Coronary artery (tissue), 2 donors: ENCODE data around the gene RBM28.

Experiments used
- DNase-seq: peaks from one replicate; pipeline ENCODE4 v3.0.0-alpha.2; 2017; ENCODE audit warnings: low spot score
- H3K27ac ChIP-seq, 2 donors: fragments of 200-600 bp; sonication (generic); one replicate each; pipeline ENCODE4 v1.5.1; 2016 to 2019
- H3K4me3 ChIP-seq: fragments of 200-600 bp; sonication (generic); 2 replicates; pipeline ENCODE4 v1.5.1; 2016; ENCODE audit warnings: mild to moderate bottlenecking, moderate library complexity
- CTCF ChIP-seq: fragments of 200-600 bp; sonication (generic); IDR thresholded peaks from one replicate; pipeline ENCODE4 v1.5.1; 2019; ENCODE audit warnings: antibody characterized with exemption

Gene RBM28

GRCh38 chr7:128350708-128351295 is 7.1 kb upstream of the RBM28 start:
- Histone ChIP-seq H3K4me3 (no peak overlapping the region), H3K27ac (no peak overlapping the region)
- no peak for DNase-seq
- TF ChIP-seq CTCF: no peak

DNA sequence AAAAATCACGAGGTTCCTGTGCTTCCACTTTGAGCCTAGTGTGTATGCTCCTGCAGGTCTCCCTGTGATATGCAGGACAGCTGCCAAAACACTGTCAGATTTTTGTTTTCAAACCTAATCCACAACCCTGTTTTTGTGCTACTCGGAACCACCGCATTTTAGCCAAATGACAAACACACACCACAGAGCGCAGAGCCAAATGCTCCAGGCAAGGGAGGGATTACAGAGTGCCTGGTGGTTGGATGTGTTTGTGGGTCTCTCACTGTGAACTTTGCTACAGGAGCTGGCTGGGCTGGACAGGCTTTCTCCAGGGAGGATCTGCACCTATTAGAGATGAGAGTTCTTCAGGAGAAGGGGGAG is 5.7 kb upstream of the RBM28 start:
- Histone ChIP-seq H3K4me3 (no peak overlapping the region), H3K27ac (no peak overlapping the region)
- no peak for TF ChIP-seq CTCF
- no peak for DNase-seq

- no peak overlapping the region for H3K4me3 ChIP-seq
- TF ChIP-seq CTCF: peak; percentile 64
- DNase-seq: no peak
- no peak overlapping the region for H3K27ac ChIP-seq
Observed at GRCh38 chr7:128347647-128348097, 4.0 kb upstream of the RBM28 start.

DNA sequence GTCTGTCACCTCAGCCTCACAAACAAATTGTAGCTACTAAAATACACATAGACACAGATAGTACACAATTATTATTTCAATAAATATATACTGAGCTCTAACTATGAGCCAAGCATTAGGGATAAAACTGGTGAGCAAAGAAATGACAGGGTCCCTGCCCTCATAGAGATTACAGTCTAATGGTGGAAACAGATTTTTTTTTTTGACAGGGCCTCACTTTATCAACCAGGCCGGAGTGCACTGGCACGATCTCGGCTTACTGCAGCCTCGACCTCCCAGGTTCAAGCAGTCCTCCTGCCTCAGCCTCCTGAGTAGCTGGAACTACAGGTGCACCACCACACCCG is 695 bp upstream of the RBM28 start:
- H3K27ac ChIP-seq: no peak overlapping the region
- no peak overlapping the region for H3K4me3 ChIP-seq
- no peak for TF ChIP-seq CTCF
- no peak for DNase-seq

GRCh38 chr7:128341733-128342132 is 2.0 kb downstream of the RBM28 start:
- H3K27ac ChIP-seq: no peak overlapping the region
- no peak overlapping the region for H3K4me3 ChIP-seq
- TF ChIP-seq CTCF: no peak
- DNase-seq: no peak

- TF ChIP-seq CTCF: no peak
- no peak overlapping the region for H3K4me3 ChIP-seq
- DNase-seq: no peak
- no peak overlapping the region for H3K27ac ChIP-seq
Observed at GRCh38 chr7:128335730-128336129, 8.0 kb downstream of the RBM28 start.

GRCh38 chr7:128324368-128324680 is 19.4 kb downstream of the RBM28 start:
- TF ChIP-seq CTCF: no peak
- peak overlapping the region in 1 of 2 donors; percentile 45 for H3K27ac ChIP-seq
- no peak for DNase-seq
- no peak overlapping the region for H3K4me3 ChIP-seq
